H9 (cell line): ENCODE measurements around the gene LDHD. TPM values are rescaled to one million over a fixed set of nuclear protein-coding genes. Genes with fewer than 3 reads are reported as not detected.

Experiments
- DNase-seq: peaks from one replicate; pipeline ENCODE4 v3.0.0-alpha.2; 2017
- H2AFZ ChIP-seq: one replicate; pipeline ENCODE4 v1.6.1; 2013; ENCODE audit warnings: mild to moderate bottlenecking, low read length, control low read depth, moderate library complexity
- H2AK5ac ChIP-seq: 2 replicates; pipeline ENCODE4 v1.6.1; 2013; ENCODE audit warnings: low read length, control low read depth, mixed read lengths; ENCODE audit not compliant: insufficient read length
- H2BK120ac ChIP-seq: one replicate; pipeline ENCODE4 v1.6.1; 2013; ENCODE audit warnings: low read depth, mild to moderate bottlenecking, low read length, control low read depth, inconsistent platforms; ENCODE audit not compliant: poor library complexity, severe bottlenecking
- H2BK12ac ChIP-seq: 2 replicates; pipeline ENCODE4 v1.6.1; 2013; ENCODE audit warnings: low read length, control low read depth, mixed read lengths, low read depth; ENCODE audit not compliant: insufficient read length
- H2BK15ac ChIP-seq: 2 replicates; pipeline ENCODE4 v1.6.1; 2013; ENCODE audit warnings: low read depth, low read length, control low read depth
- H2BK20ac ChIP-seq: one replicate; pipeline ENCODE4 v1.6.1; 2013; ENCODE audit warnings: low read depth, mild to moderate bottlenecking, low read length, control low read depth, inconsistent platforms; ENCODE audit not compliant: poor library complexity, severe bottlenecking
- H2BK5ac ChIP-seq: 2 replicates; pipeline ENCODE4 v1.6.1; 2013; ENCODE audit warnings: low read length, control low read depth, mixed read lengths; ENCODE audit not compliant: insufficient read length
- H3K14ac ChIP-seq: 2 replicates; pipeline ENCODE4 v1.6.1; 2013; ENCODE audit warnings: low read length, control low read depth; ENCODE audit not compliant: insufficient read depth
- H3K18ac ChIP-seq: 2 replicates; pipeline ENCODE4 v1.6.1; 2013; ENCODE audit warnings: low read depth, mild to moderate bottlenecking, mixed read lengths, low read length, control low read depth; ENCODE audit not compliant: insufficient read length
- H3K23ac ChIP-seq: 2 replicates; pipeline ENCODE4 v1.6.1; 2013; ENCODE audit warnings: low read length, control low read depth, mixed read lengths, low read depth; ENCODE audit not compliant: insufficient read length
- H3K23me2 ChIP-seq: 2 replicates; pipeline ENCODE4 v1.6.1; 2013; ENCODE audit warnings: low read depth, mild to moderate bottlenecking, mixed read lengths, low read length, control low read depth; ENCODE audit not compliant: insufficient read length, poor library complexity, severe bottlenecking
- H3K27ac ChIP-seq: 2 replicates; pipeline ENCODE4 v1.5.1; 2013; ENCODE audit warnings: low read length, control low read depth, mixed read lengths, low read depth; ENCODE audit not compliant: insufficient read length
- H3K27me3 ChIP-seq: 2 replicates; pipeline ENCODE4 v1.6.1; 2013; ENCODE audit warnings: low read length, control low read depth, inconsistent platforms; ENCODE audit not compliant: insufficient read depth
- H3K4ac ChIP-seq: 2 replicates; pipeline ENCODE4 v1.6.1; 2013; ENCODE audit warnings: low read depth, mild to moderate bottlenecking, control low read depth, inconsistent platforms, low read length, moderate library complexity
- H3K4me1 ChIP-seq: 2 replicates; pipeline ENCODE4 v1.6.1; 2013; ENCODE audit warnings: low read length, control low read depth, inconsistent platforms; ENCODE audit not compliant: insufficient read depth
- H3K4me2 ChIP-seq: 2 replicates; pipeline ENCODE4 v1.6.1; 2013; ENCODE audit warnings: low read length, control low read depth, mixed read lengths; ENCODE audit not compliant: insufficient read length, insufficient read depth
- H3K56ac ChIP-seq: 2 replicates; pipeline ENCODE4 v1.6.1; 2013; ENCODE audit warnings: low read depth, mild to moderate bottlenecking, mixed read lengths, low read length, control low read depth; ENCODE audit not compliant: insufficient read length
- H3K79me1 ChIP-seq: 2 replicates; pipeline ENCODE4 v1.6.1; 2013; ENCODE audit warnings: low read depth, mild to moderate bottlenecking, moderate library complexity, low read length, control low read depth, inconsistent platforms; ENCODE audit not compliant: insufficient read depth, poor library complexity, severe bottlenecking
- H3K79me2 ChIP-seq: 2 replicates; pipeline ENCODE4 v1.6.1; 2013; ENCODE audit warnings: low read length, control low read depth, inconsistent platforms; ENCODE audit not compliant: insufficient read depth
- H3K9ac ChIP-seq: 2 replicates; pipeline ENCODE4 v1.6.1; 2013; ENCODE audit warnings: low read length, control low read depth, mixed read lengths; ENCODE audit not compliant: insufficient read length; ENCODE audit errors: extremely low read depth
- H3K9me3 ChIP-seq: one replicate; pipeline ENCODE4 v1.6.1; 2013; ENCODE audit warnings: low read depth, low read length, inconsistent platforms; ENCODE audit not compliant: control insufficient read depth
- H3T11ph ChIP-seq: one replicate; pipeline ENCODE4 v1.6.1; 2013; ENCODE audit warnings: mild to moderate bottlenecking, low read length, control low read depth, inconsistent platforms
- H4K20me1 ChIP-seq: one replicate; pipeline ENCODE4 v1.6.1; 2013; ENCODE audit not compliant: control insufficient read depth, insufficient read length, insufficient read depth
- H4K5ac ChIP-seq: 2 replicates; pipeline ENCODE4 v1.6.1; 2013; ENCODE audit warnings: low read depth, mild to moderate bottlenecking, mixed read lengths, low read length, control low read depth; ENCODE audit not compliant: insufficient read length
- H4K8ac ChIP-seq: replicated peaks from 2 replicates; pipeline ENCODE4 v1.6.1; 2013; ENCODE audit warnings: low read length, control low read depth, mixed read lengths, low read depth; ENCODE audit not compliant: insufficient read length
- H4K91ac ChIP-seq: 2 replicates; pipeline ENCODE4 v1.6.1; 2013; ENCODE audit warnings: low read depth, mild to moderate bottlenecking, moderate library complexity, mixed read lengths, low read length, control low read depth; ENCODE audit not compliant: insufficient read length
- H3K27ac Mint-ChIP-seq, 3 experiments: 2 replicates in 2 of 3; 3 replicates in 1 of 3; pipeline ENCODE4 v1.8.0; 2020 to 2021; ENCODE audit warnings: mixed read lengths in 3 of 3, mild to moderate bottlenecking in 1 of 3, moderate library complexity in 1 of 3
- H3K27me3 Mint-ChIP-seq: 2 replicates; pipeline ENCODE4 v1.8.0; 2021; ENCODE audit warnings: low read depth, mild to moderate bottlenecking, moderate library complexity, mixed read lengths
- H3K36me3 Mint-ChIP-seq, 3 experiments: 2 replicates in 2 of 3; 3 replicates in 1 of 3; pipeline ENCODE4 v1.8.0; 2020 to 2021; ENCODE audit warnings: low read depth in 3 of 3, mixed read lengths in 3 of 3; ENCODE audit not compliant: insufficient read depth in 1 of 3
- H3K4me1 Mint-ChIP-seq, 2 experiments: 2 replicates each; pipeline ENCODE4 v1.8.0; 2020; ENCODE audit warnings: mixed read lengths in 2 of 2
- H3K4me3 Mint-ChIP-seq, 2 experiments: 2 replicates in 1 of 2; 3 replicates in 1 of 2; pipeline ENCODE4 v1.8.0; 2020 to 2021; ENCODE audit warnings: mild to moderate bottlenecking in 2 of 2, mixed read lengths in 2 of 2, moderate library complexity in 1 of 2
- H3K9me3 Mint-ChIP-seq, 2 experiments: 2 replicates in 1 of 2; 3 replicates in 1 of 2; pipeline ENCODE4 v1.8.0; 2020; ENCODE audit warnings: mild to moderate bottlenecking in 2 of 2, mixed read lengths in 2 of 2, moderate library complexity in 1 of 2
- WGBS: extraction: QIAGEN DNeasy Blood & Tissue Kit; methylation state at CpG from one replicate; pipeline ENCODE4 v1.1.7; 2013; ENCODE audit warnings: missing lambda C conversion rate, low lambda C conversion rate, mixed read lengths; ENCODE audit not compliant: insufficient read length; ENCODE audit errors: extremely low coverage; 5-methylcytosine and 5-hydroxymethylcytosine counted together
- total RNA-seq: library from RNA; stranded (reverse); gene quantifications from 2 replicates; pipeline ENCODE4 v1.2.1, GENCODE V29; 2021
- TF ChIP-seq, protein P1 (sequence below): fragments of 200-600 bp; sonication (generic); conservative IDR thresholded peaks from 3 replicates; pipeline ENCODE4 v1.8.0; 2021; ENCODE audit warnings: antibody characterized with exemption, mild to moderate bottlenecking

The LDHD gene
- total RNA-seq, 1 experiment from 2014 or later: 14.7 TPM

DNA sequence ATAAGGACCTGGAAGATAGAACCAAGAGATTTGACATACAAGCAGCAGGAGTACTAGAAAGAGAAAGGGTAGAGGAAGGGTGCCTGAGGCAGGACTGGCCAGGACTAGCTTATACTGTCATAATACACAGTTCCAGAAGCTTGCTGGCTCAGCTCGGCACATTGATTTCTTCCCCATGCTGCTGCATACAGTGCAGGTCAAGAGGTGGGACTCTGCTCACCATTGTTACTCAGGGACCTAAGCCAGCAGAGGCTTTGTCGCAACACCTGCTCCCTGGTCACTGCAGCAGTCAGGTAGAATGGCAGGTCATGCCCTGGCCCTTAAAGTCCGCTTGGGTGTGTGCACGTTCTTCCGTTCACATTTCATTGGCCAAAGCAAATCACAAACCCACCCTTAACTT is 32.8 kb downstream of the LDHD start:
- H4K5ac ChIP-seq: no peak overlapping the region
- Mint-ChIP-seq H3K4me3 (no peak overlapping the region), H3K36me3 (peaks cover 2 to 13% (median 5%) of the 10 kb centered on the region in 3 experiments; a peak in 5 of 7 replicates), H3K27ac (no peak overlapping the region), H3K4me1 (peaks cover 52 to 56% of the 10 kb centered on the region in 2 experiments), H3K27me3 (no peaks in the 10 kb centered on the region), H3K9me3 (no peaks in the 10 kb centered on the region)
- peaks cover 4% of the 10 kb centered on the region for H3K79me1 ChIP-seq
- H3K18ac ChIP-seq: no peak overlapping the region
- no peak overlapping the region for H3K4ac ChIP-seq
- no peak overlapping the region for H2AK5ac ChIP-seq
- no peak overlapping the region for H4K8ac ChIP-seq
- WGBS: no CpG with 5 or more reads among the region's 5 CpGs
- H3K4me2 ChIP-seq: no peak overlapping the region
- no peak overlapping the region for H2BK12ac ChIP-seq
- H3K4me1 ChIP-seq: peaks cover 10% of the 10 kb centered on the region
- H3K27ac ChIP-seq: no peak overlapping the region
- H3K9ac ChIP-seq: no peak overlapping the region
- no peak overlapping the region for H3K56ac ChIP-seq
- no peaks in the 10 kb centered on the region for H4K20me1 ChIP-seq
- DNase-seq: no peak
- H3K9me3 ChIP-seq: no peaks in the 10 kb centered on the region
- H3K27me3 ChIP-seq: no peaks in the 10 kb centered on the region
- H2BK20ac ChIP-seq: no peak overlapping the region
- H3K79me2 ChIP-seq: peaks cover 3% of the 10 kb centered on the region; the same call in 1 of the 2 replicates
- H3K14ac ChIP-seq: no peak overlapping the region
- H3K23ac ChIP-seq: no peak overlapping the region
- no peak overlapping the region for H2BK15ac ChIP-seq
- H2AFZ ChIP-seq: no peak overlapping the region
- H2BK5ac ChIP-seq: no peak overlapping the region
- no peak overlapping the region for H4K91ac ChIP-seq
- no peak overlapping the region for H3T11ph ChIP-seq
- TF ChIP-seq, protein P1, sequence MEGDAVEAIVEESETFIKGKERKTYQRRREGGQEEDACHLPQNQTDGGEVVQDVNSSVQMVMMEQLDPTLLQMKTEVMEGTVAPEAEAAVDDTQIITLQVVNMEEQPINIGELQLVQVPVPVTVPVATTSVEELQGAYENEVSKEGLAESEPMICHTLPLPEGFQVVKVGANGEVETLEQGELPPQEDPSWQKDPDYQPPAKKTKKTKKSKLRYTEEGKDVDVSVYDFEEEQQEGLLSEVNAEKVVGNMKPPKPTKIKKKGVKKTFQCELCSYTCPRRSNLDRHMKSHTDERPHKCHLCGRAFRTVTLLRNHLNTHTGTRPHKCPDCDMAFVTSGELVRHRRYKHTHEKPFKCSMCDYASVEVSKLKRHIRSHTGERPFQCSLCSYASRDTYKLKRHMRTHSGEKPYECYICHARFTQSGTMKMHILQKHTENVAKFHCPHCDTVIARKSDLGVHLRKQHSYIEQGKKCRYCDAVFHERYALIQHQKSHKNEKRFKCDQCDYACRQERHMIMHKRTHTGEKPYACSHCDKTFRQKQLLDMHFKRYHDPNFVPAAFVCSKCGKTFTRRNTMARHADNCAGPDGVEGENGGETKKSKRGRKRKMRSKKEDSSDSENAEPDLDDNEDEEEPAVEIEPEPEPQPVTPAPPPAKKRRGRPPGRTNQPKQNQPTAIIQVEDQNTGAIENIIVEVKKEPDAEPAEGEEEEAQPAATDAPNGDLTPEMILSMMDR: no peak
- H3K23me2 ChIP-seq: no peaks in the 10 kb centered on the region
- H2BK120ac ChIP-seq: no peak overlapping the region
